NCI-H345 treated with DMSO at 0.1 percent for 48 hours (cell line): ENCODE results near the gene ACVR1C.
"Not testable (repeated sequence)": the region's sequence is repeated elsewhere in the genome, so short reads cannot be mapped to it uniquely, and the experiment has no call there.

Source experiments
- DNase-seq: peaks from one replicate; lab custom pipeline; 2025; ENCODE audit not compliant: unreplicated experiment; lab: John Stamatoyannopoulos, UW

ACVR1C gene

DNA sequence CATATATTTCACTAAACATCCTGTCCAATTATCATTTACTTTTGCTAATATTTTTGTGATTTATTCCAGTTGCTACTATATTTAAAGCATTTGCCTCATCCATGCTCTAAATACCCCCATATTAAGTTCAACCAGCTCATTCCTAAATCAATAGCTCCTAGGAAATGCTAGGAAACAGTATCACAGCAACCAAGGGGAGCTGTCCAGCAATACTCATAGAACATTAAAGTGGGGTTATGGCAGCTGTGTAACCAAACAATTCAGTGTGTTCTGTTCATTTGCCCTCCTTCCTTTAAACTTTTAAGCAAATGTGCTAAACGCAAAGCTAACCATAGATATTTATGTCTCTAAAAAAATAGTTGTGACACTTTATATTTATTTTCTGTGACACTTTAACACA is 41.1 kb downstream of the ACVR1C start:
- DNase-seq: no peak

DNA sequence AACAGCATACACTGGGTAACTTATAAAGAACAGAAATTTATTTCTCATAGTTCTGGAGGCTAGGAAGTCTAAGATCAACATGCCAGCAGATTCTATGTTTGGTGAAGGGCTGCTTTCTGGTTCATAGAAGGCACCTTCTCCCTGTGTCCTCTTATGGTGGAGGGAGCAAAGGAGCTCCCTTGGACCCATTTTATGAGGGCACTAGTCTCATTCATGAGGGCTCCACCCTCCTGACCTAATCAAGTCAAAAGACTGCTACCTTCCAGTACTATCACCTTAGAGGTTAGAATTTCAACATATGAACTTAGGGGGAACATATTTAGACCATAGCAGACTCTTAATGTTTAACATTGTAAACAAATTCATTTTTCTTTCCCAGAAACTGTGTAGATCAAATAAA is 54.5 kb downstream of the ACVR1C start:
- DNase-seq: no peak

DNA sequence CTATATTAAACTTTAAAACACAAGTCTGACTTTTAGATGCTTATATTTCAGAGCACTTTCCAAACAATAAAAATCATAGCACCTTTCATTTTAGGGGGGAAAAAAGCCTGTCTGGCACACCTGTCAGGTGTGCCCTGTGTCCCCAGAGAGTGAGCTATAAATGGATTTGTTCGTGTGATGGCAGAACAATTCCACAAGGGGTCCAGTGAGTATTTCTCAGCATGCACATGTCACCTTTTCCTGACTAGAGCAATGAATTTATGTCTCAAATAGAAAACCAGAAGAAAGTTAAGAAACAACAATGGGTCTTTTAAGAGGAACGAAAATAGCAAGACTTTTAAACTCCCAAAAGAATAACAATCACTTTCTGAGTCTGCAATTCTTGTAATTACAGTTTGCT is 55.9 kb downstream of the ACVR1C start:
- peak; percentile 3 for DNase-seq

DNA sequence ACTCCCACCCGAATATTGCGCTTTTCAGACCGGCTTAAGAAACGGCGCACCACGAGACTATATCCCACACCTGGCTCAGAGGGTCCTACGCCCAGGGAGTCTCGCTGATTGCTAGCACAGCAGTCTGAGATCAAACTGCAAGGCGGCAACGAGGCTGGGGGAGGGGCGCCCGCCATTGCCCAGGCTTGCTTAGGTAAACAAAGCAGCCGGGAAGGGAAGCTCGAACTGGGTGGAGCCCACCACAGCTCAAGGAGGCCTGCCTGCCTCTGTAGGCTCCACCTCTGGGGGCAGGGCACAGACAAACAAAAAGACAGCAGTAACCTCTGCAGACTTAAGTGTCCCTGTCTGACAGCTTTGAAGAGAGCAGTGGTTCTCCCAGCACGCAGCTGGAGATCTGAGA is 62.0 kb downstream of the ACVR1C start:
- DNase-seq: not testable (repeated sequence)

DNA sequence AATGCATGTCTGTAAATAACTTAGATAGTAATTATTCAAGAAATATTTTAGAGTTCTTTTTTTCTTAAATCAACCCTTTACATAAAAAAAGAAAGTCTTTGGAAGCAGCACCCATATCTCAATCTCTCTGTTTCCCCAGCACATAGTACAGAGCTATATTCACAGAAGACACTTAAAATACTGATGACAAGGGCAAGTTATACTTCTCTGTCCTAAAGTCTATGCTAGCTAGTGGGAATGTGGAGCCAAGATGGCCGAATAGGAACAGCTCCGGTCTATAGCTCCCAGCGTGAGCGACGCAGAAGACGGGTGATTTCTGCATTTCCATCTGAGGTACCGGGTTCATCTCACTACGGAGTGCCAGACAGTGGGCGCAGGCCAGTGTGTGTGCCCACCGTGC is 62.6 kb downstream of the ACVR1C start:
- DNase-seq: not testable (repeated sequence)

DNA sequence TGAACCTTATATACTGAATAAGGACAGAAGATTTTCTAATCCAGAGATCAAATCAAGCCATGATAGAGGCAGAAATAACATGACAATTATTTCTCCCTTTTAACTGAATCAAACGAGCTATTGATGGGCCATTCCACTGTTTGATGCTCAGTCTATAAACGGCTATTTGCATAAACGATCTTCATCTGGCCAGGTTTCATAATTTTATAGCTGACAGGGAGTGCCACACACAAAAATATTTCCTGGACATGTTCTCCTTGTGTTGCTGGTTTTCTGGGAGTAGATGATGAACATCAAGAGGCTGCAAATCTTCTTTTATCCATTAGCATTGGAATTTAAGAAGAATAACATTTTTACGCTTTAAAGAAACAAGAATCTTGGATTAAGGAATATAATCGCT is 63.1 kb downstream of the ACVR1C start:
- no peak for DNase-seq

DNA sequence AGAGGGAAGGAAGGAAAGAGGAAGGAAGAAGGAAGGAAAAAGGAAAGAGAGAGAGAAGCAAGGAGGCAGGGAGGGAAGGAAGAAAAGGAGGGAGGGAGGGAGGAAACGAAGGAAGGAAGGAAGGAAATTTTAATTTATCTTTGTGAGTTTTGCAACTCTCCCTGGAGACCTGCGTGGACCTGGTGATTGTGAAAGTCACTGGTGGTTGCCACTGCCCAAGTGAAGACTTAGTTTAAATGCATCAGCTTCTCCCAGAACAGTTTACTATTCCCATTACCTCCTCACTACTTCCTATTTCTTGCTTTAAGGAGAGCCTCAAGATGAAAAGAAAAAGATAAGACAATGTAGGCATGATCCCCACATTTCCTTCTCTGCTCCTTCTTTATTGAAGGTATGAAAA is 68.8 kb downstream of the ACVR1C start:
- no peak for DNase-seq

DNA sequence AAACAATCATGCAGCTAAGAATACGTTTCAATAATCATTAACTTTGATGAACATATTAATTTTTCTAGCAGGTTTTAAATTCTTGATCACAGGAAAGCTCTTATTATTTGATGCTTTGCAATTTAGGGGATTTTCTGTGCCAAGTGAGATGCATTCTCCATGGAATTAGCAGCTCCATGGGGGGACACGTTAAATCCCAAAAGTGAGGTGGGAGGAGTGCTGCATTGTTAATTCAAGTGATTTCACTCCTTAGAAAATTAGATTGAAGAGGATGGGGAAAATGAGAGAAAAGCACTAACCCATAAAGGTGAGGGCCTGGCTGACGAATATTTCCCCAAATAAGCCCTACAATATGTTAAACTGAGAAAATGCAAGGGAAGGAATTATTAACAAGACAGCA is 69.2 kb downstream of the ACVR1C start:
- DNase-seq: no peak

DNA sequence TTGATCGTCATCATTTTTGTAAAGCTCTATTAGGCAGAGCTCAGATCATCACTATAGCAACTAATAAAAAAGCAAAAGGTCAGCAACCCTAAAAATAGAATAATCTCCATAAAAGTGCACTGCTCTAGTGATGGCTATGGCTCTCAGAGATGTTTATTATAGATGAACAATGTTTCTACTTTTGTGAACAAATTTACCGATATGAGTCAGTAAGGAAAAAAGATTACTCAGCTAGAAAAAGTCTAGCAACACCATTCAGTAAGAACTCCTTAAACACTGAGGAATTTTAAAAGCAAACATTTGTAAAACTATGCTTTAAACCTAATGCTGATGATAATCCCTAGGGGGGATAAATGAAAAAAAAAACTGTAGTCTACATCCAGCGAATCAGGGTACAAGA is 69.6 kb downstream of the ACVR1C start:
- DNase-seq: no peak

DNA sequence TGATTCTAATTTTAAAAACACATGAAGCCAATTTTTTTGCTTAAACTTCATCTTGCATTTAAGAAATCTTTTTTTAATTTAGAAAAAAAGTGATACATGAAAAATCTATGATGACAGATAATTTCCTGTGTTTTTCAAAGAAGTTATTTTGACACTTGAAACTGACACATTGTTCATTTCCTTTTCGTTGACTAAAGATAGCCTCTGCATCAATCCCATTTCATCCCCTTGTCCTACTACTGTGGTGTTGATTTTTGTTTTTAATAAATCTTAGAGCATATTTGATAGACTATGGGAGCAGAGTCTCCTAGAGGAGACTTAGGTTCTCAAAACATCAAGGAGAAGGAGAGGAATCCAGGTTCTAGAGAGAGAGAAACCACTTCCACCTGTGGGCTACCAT is 70.9 kb downstream of the ACVR1C start:
- no peak for DNase-seq

DNA sequence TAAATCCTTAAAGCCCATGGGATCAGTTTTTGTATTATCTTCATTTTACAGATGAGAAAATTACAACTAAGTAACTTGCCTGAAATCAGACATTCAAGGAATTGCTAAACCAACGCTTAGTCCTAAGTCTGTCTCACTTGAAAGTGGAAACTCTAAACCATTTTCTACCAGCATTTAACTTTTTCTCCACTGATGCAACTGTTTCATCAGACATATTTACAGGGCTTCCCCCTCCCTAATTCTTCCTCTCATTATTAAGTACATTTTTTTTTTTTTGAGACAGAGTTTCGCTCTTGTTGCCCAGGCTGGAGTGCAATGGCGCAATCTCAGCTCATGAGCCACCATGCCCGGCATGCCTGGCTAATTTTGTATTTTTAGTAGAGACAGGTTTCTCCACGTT is 88.6 kb downstream of the ACVR1C start:
- DNase-seq: no peak

DNA sequence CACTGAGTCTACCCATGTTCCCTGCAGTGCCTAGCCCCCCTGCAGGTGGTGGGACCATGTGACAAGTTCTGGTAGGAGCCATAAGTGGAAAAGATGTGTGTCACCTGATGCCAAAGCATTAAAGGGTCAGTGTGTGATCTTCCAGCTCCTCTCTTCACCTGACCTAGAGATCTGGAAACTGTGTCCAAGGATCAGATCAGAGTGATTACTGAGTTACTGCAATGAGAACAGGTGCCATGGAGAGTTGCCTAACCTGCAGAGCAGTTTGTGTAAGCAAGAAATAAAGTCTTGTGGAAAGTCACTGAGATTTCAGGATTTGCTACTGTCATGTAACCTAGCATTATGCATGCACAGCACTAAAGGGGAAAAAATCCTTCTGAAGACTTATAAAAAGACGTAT is 90.6 kb downstream of the ACVR1C start:
- no peak for DNase-seq

DNA sequence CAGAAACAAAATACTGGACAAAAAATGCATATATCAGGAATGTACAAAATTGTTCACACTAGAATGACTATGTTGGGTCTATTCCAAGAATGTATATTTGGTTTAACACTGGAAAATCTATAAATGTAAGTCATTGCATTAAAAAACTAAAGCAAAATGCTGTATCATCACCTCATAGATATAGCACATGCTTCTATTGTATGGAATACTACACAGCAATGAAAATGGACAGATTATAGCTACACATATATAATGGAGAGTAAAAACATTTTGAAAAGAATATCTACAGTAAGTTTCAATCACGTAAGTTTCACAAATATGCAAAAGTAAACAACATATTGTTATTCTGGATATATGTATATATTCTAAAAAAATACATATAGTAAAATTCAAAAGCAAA is 91.8 kb downstream of the ACVR1C start:
- no peak for DNase-seq

DNA sequence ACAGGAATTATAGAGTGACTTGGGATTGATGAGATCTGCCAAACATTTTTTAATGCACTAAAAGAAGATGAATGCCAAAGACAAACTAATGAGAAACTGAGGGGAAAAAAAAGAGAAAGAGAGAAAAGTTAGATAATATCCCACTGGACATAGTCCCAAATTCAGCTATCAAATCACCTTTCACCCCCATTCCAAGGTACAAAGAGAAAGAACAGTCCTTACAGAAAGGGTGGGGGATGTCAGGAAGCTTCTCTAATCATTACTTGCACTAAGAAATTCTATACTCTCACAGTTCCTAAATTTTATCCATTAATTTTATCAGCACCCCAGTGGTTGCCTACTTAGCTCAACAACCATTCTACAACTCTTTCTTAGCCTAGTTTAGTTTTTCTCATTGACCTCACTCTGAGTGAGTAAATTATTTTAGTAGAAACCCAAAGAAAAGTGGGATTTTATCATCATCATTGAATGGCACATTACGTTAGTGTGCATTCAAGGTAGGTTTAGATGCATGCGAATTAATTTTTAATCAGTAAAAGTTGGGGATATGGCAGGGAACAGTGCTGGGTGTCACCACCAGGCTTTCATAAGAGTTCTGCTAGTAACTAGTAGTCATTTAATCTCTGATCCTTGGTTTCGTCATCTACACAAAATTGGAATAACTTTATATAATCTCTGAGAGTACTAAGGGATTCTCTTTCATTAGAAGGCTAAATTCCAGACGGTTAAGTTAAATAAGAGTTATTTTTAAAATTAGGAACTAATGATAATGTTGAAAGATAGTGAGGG is 99.5 kb downstream of the ACVR1C start:
- no peak for DNase-seq

DNA sequence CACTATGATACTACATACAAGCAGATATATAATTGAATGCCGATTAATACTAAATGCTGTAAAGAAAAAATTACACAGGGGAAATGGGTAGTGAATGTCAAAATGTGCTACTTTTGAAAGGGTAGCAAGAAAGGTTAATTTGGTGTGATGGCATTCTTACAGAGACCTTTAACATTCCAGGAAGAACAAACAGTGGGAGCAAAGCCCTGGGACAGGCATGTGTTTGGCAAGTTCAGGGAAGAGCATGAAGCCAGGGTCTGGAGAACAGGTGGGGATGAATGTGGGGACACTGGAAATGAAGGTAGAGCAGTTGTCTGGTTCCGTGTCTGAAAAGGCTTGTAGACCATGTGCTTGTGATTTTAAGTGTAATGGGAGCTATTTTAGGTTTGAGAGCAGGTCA is 102.6 kb downstream of the ACVR1C start:
- no peak for DNase-seq

DNA sequence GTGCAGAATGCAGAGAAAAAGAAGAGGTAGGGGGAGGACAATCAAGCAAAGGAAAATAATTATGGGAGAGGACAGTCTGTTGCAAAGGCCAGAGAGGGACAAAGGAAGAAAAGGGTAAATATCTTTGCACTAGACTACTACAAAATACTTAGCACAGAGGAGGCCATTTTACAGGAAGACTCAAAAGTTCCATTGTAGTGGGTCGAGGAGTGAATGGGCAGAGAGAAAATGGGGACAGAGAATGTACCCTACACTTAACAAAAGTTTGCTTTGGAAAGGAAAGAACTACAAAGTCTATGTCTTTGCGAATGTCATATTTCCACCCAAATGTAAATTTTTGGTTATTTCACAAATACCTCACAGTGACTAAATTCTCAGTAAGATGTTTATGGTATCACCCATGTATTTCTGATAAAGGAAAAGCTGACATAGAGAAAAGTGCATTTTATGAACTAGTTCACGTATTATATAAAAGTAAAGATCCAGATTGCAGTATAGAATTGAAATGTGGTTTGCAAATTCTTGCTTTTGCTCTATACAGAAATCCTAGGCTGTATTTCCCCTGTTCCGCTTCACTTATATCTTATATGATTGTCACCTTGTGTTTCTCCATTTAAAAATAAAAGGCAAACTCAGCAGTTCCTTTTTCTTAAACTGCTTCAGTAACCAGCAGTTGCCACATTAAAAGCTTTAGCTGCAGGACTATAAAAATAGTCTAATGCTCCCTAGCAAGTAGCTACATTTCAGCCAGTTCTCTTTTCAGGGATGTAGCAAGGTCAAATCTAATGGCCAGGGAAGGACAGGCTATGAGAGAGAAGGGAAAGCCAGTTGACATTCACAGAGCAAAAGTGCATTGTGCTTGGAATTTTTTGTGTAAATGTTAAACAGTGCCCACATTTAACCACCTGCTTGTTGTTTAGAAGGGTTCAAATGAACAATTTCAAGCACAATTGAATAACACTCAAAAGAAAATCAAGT is 105.1 kb downstream of the ACVR1C start:
- no peak for DNase-seq

DNA sequence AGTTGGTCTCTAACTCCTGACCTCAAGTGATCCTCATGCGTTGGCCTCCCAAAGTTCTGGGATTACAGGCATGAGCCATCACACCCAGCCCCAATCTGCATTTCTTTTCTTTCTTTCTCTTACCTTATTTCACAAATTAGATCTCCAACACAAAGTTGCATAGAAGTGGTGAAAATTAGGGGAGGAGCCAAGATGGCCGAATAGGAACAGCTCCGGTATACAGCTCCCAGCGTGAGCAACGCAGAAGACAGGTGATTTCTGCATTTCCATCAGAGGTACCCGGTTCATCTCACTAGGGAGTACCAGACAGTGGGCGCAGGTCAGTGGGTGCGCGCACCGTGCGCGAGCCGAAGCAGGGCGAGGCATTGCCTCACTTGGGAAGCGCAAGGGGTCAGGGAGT is 113.7 kb downstream of the ACVR1C start:
- DNase-seq: not testable (repeated sequence)

DNA sequence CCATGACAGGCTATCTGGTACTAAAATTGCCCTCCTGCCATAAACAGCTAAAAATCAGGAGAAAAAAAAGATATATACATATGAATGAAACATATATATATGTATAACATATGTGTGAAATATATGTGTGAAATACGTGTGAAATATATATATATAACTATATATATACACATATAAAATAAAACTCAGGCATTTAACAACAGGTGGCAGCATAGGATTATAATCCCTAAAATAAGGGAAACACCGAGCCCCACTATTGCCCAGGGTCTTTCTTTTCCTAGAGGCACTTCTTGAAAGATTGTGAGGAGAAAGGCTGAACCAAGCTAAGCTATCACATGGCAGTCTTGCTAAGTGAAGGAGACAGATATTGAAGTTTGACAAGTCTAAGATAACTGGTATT is 118.9 kb downstream of the ACVR1C start:
- DNase-seq: no peak

DNA sequence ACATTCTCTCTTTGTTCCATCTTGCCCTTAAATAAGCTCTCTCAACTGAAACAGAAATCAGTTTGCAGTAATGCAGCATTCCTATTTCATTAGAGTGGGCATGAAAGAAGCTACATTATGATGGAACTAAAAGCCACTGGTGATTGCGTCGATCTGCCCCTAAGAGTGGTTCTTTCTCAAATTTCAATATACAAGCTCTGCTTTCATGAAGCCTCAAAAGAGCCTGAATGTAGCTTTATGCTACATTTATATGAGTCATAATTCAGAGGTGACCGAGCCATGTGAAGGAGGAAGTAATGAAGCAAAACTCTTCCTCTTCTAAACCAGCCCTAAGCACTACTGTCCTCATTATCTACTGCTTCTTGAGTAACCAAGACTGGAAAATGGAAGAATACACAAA is 120.0 kb downstream of the ACVR1C start:
- no peak for DNase-seq

DNA sequence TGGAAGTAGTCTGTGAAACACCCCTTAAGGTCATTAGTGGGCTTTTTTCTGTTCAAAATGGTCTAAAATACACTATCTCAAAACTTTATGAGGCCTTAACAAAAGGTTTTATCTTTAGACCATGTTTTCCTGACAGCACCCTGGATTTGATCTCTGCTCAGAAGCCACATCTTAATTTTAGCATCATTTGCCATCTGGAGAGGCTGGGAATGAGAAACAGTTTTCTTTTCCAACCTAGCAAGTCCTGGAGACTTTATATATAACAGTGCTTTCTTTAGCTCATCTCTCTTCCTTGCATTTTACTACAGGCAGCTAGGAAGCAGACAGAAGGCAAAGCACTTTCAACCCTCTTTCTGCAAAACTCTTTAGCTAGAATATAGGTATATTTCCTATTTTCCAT is 122.1 kb downstream of the ACVR1C start:
- DNase-seq: no peak

DNA sequence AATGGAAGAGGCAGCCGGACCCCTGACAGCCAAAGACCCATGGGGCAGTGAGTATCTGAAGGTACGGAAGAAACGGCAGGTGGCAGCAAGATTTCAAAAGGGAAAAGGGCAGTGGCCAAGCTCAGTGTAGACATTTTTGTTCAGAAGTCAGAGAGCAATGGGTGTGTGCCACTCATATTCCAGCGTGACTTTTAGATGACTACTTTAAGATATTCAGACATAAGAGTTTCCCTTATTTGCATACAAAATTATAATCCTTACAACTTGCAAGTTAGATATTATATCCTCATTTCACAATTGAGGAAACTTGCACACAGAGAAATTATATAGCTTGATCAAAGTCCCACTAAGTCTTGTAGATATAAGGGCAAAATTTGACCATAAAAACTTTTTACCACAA is 124.0 kb downstream of the ACVR1C start:
- DNase-seq: no peak

DNA sequence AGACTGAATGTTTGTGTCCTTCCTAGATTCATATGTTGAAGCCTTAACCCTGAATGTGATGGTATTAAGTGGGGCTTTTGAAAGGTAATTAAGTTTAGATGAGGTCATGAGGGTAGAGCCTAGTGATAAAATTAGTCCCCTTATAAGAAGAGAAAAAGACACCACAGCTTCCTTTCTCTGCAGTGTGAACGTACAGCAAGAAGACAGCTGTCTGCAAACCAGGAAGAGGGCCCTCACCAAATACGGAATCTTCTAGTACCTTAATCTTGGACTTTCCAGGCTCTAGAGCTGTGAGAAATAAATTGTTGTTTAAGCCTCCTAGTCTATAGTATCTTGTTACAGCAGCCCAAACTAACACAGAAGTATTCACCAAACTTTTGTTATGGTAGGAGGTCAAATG is 127.6 kb downstream of the ACVR1C start:
- DNase-seq: no peak
